ENCODE data around the gene ACE.

ACE gene

GRCh38 chr17:63488851-63489250, 12.0 kb downstream of the ACE start:
- H3K27me3 ChIP-seq = no peaks in the 10 kb centered on the region
- H3K36me3 ChIP-seq = no peaks in the 10 kb centered on the region
- H3K9ac ChIP-seq = no peak overlapping the region
- no peak for TF ChIP-seq Cebpa-rat (IDR thresholded peaks at IDR 0.05)
- no peaks in the 10 kb centered on the region for H3K9me3 ChIP-seq
- no peak overlapping the region for H3K4me3 ChIP-seq
- no peaks in the 10 kb centered on the region for H4K20me1 ChIP-seq
- H3K4me2 ChIP-seq = no peak overlapping the region
- no peaks in the 10 kb centered on the region for H3K4me1 ChIP-seq
- H3K27ac ChIP-seq = no peak overlapping the region

- Histone ChIP-seq H4K20me1 (no peaks in the 10 kb centered on the region), H3K4me1 (no peaks in the 10 kb centered on the region), H3K4me2 (no peak overlapping the region), H3K27ac (no peak overlapping the region), H3K27me3 (no peaks in the 10 kb centered on the region), H3K9ac (no peak overlapping the region), H3K36me3 (no peaks in the 10 kb centered on the region), H3K4me3 (no peak overlapping the region), H3K9me3 (no peaks in the 10 kb centered on the region)
- TF ChIP-seq Cebpa-rat (IDR thresholded peaks at IDR 0.05) = no peak
Observed at GRCh38 chr17:63489291-63489690, 12.4 kb downstream of the ACE start.

GRCh38 chr17:63490329-63490728, 13.5 kb downstream of the ACE start:
- no peaks in the 10 kb centered on the region for H3K36me3 ChIP-seq
- H3K4me1 ChIP-seq = no peaks in the 10 kb centered on the region
- H4K20me1 ChIP-seq = no peaks in the 10 kb centered on the region
- no peak overlapping the region for H3K4me3 ChIP-seq
- H3K9me3 ChIP-seq = no peaks in the 10 kb centered on the region
- no peak overlapping the region for H3K9ac ChIP-seq
- no peak for TF ChIP-seq Cebpa-rat (IDR thresholded peaks at IDR 0.05)
- no peaks in the 10 kb centered on the region for H3K27me3 ChIP-seq
- H3K4me2 ChIP-seq = no peak overlapping the region
- H3K27ac ChIP-seq = no peak overlapping the region

- no peak overlapping the region for H3K9ac ChIP-seq
- no peak overlapping the region for H3K27ac ChIP-seq
- H3K27me3 ChIP-seq = no peaks in the 10 kb centered on the region
- no peak overlapping the region for H3K4me3 ChIP-seq
- no peaks in the 10 kb centered on the region for H4K20me1 ChIP-seq
- no peaks in the 10 kb centered on the region for H3K9me3 ChIP-seq
- TF ChIP-seq Cebpa-rat (IDR thresholded peaks at IDR 0.05) = no peak
- no peaks in the 10 kb centered on the region for H3K36me3 ChIP-seq
- no peaks in the 10 kb centered on the region for H3K4me1 ChIP-seq
- no peak overlapping the region for H3K4me2 ChIP-seq
Observed at GRCh38 chr17:63490858-63491400, 14.1 kb downstream of the ACE start.

- no peaks in the 10 kb centered on the region for H4K20me1 ChIP-seq
- no peaks in the 10 kb centered on the region for H3K4me1 ChIP-seq
- no peak overlapping the region for H3K9ac ChIP-seq
- no peak overlapping the region for H3K27ac ChIP-seq
- H3K36me3 ChIP-seq = no peaks in the 10 kb centered on the region
- no peak overlapping the region for H3K4me2 ChIP-seq
- no peaks in the 10 kb centered on the region for H3K9me3 ChIP-seq
- H3K4me3 ChIP-seq = no peak overlapping the region
- H3K27me3 ChIP-seq = no peaks in the 10 kb centered on the region
- no peak for TF ChIP-seq Cebpa-rat (IDR thresholded peaks at IDR 0.05)
Observed at GRCh38 chr17:63491413-63491812, 14.6 kb downstream of the ACE start.

GRCh38 chr17:63491977-63492618, 15.2 kb downstream of the ACE start:
- no peak overlapping the region for H3K9ac ChIP-seq
- H4K20me1 ChIP-seq = no peaks in the 10 kb centered on the region
- no peak for TF ChIP-seq Cebpa-rat (IDR thresholded peaks at IDR 0.05)
- no peak overlapping the region for H3K4me2 ChIP-seq
- no peak overlapping the region for H3K4me3 ChIP-seq
- H3K27me3 ChIP-seq = no peaks in the 10 kb centered on the region
- no peaks in the 10 kb centered on the region for H3K36me3 ChIP-seq
- H3K27ac ChIP-seq = no peak overlapping the region
- H3K9me3 ChIP-seq = no peaks in the 10 kb centered on the region
- no peaks in the 10 kb centered on the region for H3K4me1 ChIP-seq

GRCh38 chr17:63492940-63493339, 16.1 kb downstream of the ACE start:
- H3K4me2 ChIP-seq = no peak overlapping the region
- no peaks in the 10 kb centered on the region for H4K20me1 ChIP-seq
- no peaks in the 10 kb centered on the region for H3K9me3 ChIP-seq
- no peak overlapping the region for H3K27ac ChIP-seq
- no peaks in the 10 kb centered on the region for H3K27me3 ChIP-seq
- no peaks in the 10 kb centered on the region for H3K4me1 ChIP-seq
- no peaks in the 10 kb centered on the region for H3K36me3 ChIP-seq
- no peak overlapping the region for H3K9ac ChIP-seq
- no peak overlapping the region for H3K4me3 ChIP-seq
- TF ChIP-seq Cebpa-rat (IDR thresholded peaks at IDR 0.05) = no peak

- Histone ChIP-seq H3K27ac (no peak overlapping the region), H3K4me3 (no peak overlapping the region), H3K4me1 (no peaks in the 10 kb centered on the region), H4K20me1 (no peaks in the 10 kb centered on the region), H3K27me3 (no peaks in the 10 kb centered on the region), H3K36me3 (no peaks in the 10 kb centered on the region), H3K4me2 (no peak overlapping the region), H3K9ac (no peak overlapping the region), H3K9me3 (no peaks in the 10 kb centered on the region)
- no peak for TF ChIP-seq Cebpa-rat (IDR thresholded peaks at IDR 0.05)
Observed at GRCh38 chr17:63493411-63493810, 16.6 kb downstream of the ACE start.

- 0 out of 2 replicates have a peak, but pooled peaks cover 3% of the 10 kb centered on the region for H3K4me1 ChIP-seq
- no peaks in the 10 kb centered on the region for H3K9me3 ChIP-seq
- no peaks in the 10 kb centered on the region for H3K36me3 ChIP-seq
- H3K4me2 ChIP-seq = no peak overlapping the region
- no peak overlapping the region for H3K9ac ChIP-seq
- no peaks in the 10 kb centered on the region for H4K20me1 ChIP-seq
- no peak overlapping the region for H3K4me3 ChIP-seq
- no peaks in the 10 kb centered on the region for H3K27me3 ChIP-seq
- TF ChIP-seq Cebpa-rat (IDR thresholded peaks at IDR 0.05) = no peak
- no peak overlapping the region for H3K27ac ChIP-seq
Observed at GRCh38 chr17:63494300-63494928, 17.6 kb downstream of the ACE start.

- TF ChIP-seq Cebpa-rat (IDR thresholded peaks at IDR 0.05) = no peak
- Histone ChIP-seq H3K9me3 (no peaks in the 10 kb centered on the region), H3K9ac (no peak overlapping the region), H3K36me3 (no peaks in the 10 kb centered on the region), H4K20me1 (no peaks in the 10 kb centered on the region), H3K4me2 (no peak overlapping the region), H3K4me3 (no peak overlapping the region), H3K27me3 (no peaks in the 10 kb centered on the region), H3K4me1 (0 out of 2 replicates have a peak, but pooled peaks cover 5% of the 10 kb centered on the region), H3K27ac (no peak overlapping the region)
Observed at GRCh38 chr17:63495491-63495890, 18.6 kb downstream of the ACE start.

Data from BLaER1 (cell line).